Mammary epithelial cell (primary cell): Measurements from ENCODE around the gene DHX36.

Experiments used
- EZH2 ChIP-seq: IDR thresholded peaks from 2 replicates; pipeline ENCODE4 v1.6.1; 2012; ENCODE audit warnings: low read length, inconsistent platforms, borderline replicate concordance
- TF ChIP-seq, protein P1 (sequence below), 2 donors: IDR thresholded peaks in 1 of 2; conservative IDR thresholded peaks in 1 of 2; 2 replicates each; pipeline ENCODE4 v1.5.1; 2011 to 2012; ENCODE audit warnings: inconsistent platforms in 2 of 2, low read length in 2 of 2, mild to moderate bottlenecking in 2 of 2, control low read depth in 1 of 2, low read depth in 1 of 2; ENCODE audit not compliant: insufficient read depth in 1 of 2; ENCODE audit errors: extremely low read depth in 1 of 2

DNA sequence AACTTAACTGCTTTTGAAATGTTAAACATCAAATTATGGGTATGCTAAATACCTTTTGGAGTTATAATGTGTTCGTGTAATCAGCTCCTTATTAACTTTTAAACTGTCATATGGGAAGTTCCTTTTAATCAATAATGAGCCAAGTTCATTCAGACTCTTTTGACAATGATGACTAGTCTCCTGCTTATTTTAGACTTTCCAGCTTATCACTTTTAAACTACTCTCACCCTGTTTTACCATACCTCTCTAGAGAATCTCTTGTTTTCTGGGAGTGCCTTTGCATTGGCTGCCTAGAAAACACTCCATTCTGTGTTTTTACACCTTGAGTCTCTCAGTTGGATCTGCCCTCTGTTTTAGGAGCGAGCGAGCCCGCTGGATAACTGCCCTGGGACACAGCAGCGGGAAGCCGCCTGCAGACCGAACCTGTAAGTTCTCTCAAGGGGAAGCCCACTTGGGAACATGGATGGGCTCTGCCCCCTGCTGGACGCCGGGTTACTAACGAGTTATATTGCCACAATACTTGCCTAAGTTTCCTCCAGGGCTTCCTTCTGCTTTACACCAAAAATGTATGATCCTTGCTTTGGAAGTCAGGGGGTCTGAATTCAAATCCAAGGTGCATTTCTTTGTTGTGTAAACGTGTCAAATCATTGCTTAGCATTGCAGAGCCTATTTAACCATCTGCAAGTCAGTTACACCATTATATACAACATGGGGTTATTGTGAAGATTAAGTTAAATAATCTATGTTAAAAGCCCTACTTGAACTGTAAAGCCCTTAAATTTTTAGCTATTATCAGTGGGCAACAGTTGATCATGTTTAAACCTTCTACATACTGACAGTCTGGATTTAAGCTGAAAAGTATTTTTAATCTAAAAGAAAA lies 71.3 kb downstream of the DHX36 start:
- no peak for TF ChIP-seq EZH2
- TF ChIP-seq, protein P1, sequence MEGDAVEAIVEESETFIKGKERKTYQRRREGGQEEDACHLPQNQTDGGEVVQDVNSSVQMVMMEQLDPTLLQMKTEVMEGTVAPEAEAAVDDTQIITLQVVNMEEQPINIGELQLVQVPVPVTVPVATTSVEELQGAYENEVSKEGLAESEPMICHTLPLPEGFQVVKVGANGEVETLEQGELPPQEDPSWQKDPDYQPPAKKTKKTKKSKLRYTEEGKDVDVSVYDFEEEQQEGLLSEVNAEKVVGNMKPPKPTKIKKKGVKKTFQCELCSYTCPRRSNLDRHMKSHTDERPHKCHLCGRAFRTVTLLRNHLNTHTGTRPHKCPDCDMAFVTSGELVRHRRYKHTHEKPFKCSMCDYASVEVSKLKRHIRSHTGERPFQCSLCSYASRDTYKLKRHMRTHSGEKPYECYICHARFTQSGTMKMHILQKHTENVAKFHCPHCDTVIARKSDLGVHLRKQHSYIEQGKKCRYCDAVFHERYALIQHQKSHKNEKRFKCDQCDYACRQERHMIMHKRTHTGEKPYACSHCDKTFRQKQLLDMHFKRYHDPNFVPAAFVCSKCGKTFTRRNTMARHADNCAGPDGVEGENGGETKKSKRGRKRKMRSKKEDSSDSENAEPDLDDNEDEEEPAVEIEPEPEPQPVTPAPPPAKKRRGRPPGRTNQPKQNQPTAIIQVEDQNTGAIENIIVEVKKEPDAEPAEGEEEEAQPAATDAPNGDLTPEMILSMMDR (conservative IDR thresholded peaks at IDR 0.05 in 1 of 2, IDR thresholded peaks at IDR 0.05 in 1 of 2; ENCODE audit: extremely low read depth in 1 of 2, insufficient read depth in 1 of 2, low read depth in 1 of 2, low read length in 2 of 2), result peak; percentile 92 to 96
